Natural killer cell (primary cell): ENCODE results near the gene VPS11. TPM values are rescaled to one million over a fixed set of nuclear protein-coding genes. Genes with fewer than 3 reads are reported as not detected.

Experiments
- ATAC-seq, 3 donors: fragments of 150-1000 bp in 2 of 3; fragments of 200-7000 bp in 1 of 3; cut with Tn5 transposase; 1 replicate in 1 of 3; 2 replicates in 2 of 3; pipeline ENCODE4 v1.10.0; 2021; ENCODE audit warnings: mild to moderate bottlenecking in 2 of 3, moderate library complexity in 2 of 3
- DNase-seq, 2 donors: peaks; one replicate each; pipeline versions ENCODE4 v3.0.0 to v3.0.0-alpha.2; 2013 to 2021; ENCODE audit warnings: mixed read lengths in 1 of 2
- H3K27ac ChIP-seq: one replicate; pipeline ENCODE4 v1.5.1; 2013; ENCODE audit warnings: mild to moderate bottlenecking, low read length
- H3K27me3 ChIP-seq: one replicate; pipeline ENCODE4 v1.6.1; 2013; ENCODE audit warnings: low read length; ENCODE audit not compliant: control insufficient read depth, insufficient read depth
- H3K36me3 ChIP-seq: one replicate; pipeline ENCODE4 v1.6.1; 2013; ENCODE audit warnings: low read length; ENCODE audit not compliant: control insufficient read depth, insufficient read depth
- H3K4me1 ChIP-seq: one replicate; pipeline ENCODE4 v1.6.1; 2013; ENCODE audit warnings: low read length; ENCODE audit not compliant: control insufficient read depth, insufficient read depth
- H3K4me3 ChIP-seq: one replicate; pipeline ENCODE4 v1.5.1; 2013; ENCODE audit warnings: low read length
- H3K9me3 ChIP-seq: one replicate; pipeline ENCODE4 v1.6.1; 2013; ENCODE audit warnings: low read length; ENCODE audit not compliant: control insufficient read depth, insufficient read depth
- H3K27ac Mint-ChIP-seq, 2 donors: one replicate each; pipeline ENCODE4 v1.8.0; 2022; ENCODE audit warnings: mild to moderate bottlenecking in 2 of 2, mixed read lengths in 2 of 2, moderate library complexity in 1 of 2
- H3K27me3 Mint-ChIP-seq, 2 donors: one replicate each; pipeline ENCODE4 v1.8.0; 2022; ENCODE audit warnings: low read depth in 2 of 2, mixed read lengths in 2 of 2
- H3K36me3 Mint-ChIP-seq: one replicate; pipeline ENCODE4 v1.8.0; 2022; ENCODE audit warnings: mixed read lengths
- H3K4me1 Mint-ChIP-seq, 2 donors: one replicate each; pipeline ENCODE4 v1.8.0; 2022; ENCODE audit warnings: mixed read lengths in 2 of 2
- H3K4me3 Mint-ChIP-seq: one replicate; pipeline ENCODE4 v1.8.0; 2022; ENCODE audit warnings: mild to moderate bottlenecking, moderate library complexity, mixed read lengths
- H3K9me3 Mint-ChIP-seq, 2 donors: one replicate each; pipeline ENCODE4 v1.8.0; 2022; ENCODE audit warnings: mixed read lengths in 2 of 2
- CTCF ChIP-seq: fragments of 200-600 bp; IDR thresholded peaks from one replicate; pipeline ENCODE4 v1.8.0; 2022; ENCODE audit warnings: antibody characterized with exemption
- WGBS: methylation state at CpG from one replicate; pipeline ENCODE4 v1.1.7; 2013; ENCODE audit warnings: missing lambda C conversion rate; ENCODE audit not compliant: insufficient coverage; 5-methylcytosine and 5-hydroxymethylcytosine counted together
- intact Hi-C: fragments of 100-400 bp; cut with micrococcal nuclease; formaldehyde crosslinking; loops from one replicate; pipeline ENCODE4 v1.14.2; 2022
- total RNA-seq, 4 donors: library from RNA; stranded (reverse); fragments of 120-200 nt in 1 of 4; gene quantifications; one replicate each; pipeline versions ENCODE4 v1.2.3 to v1.2.4, GENCODE V29; 2013 to 2022

Gene VPS11
- total RNA-seq, 3 donors from 2014 or later (not counting 1 experiment from before 2014, with no cell fraction given) = 91.4 to 101 (median 91.7) TPM

GRCh38 chr11:119095066-119095880 lies 27.7 kb downstream of the VPS11 start:
- Mint-ChIP-seq H3K4me1 (peaks cover 34 to 43% of the 10 kb centered on the region in 2 donors), H3K4me3 (peak overlapping the region; percentile 91), H3K9me3 (no peaks in the 10 kb centered on the region), H3K27me3 (no peaks in the 10 kb centered on the region), H3K36me3 (peaks cover 7% of the 10 kb centered on the region), H3K27ac (peak overlapping the region; percentile 95 to 96)
- Histone ChIP-seq H3K4me3 (peak overlapping the region; percentile 70), H3K27ac (peak overlapping the region; percentile 84), H3K36me3 (peaks cover 19% of the 10 kb centered on the region), H3K27me3 (no peaks in the 10 kb centered on the region), H3K4me1 (peaks cover 32% of the 10 kb centered on the region), H3K9me3 (no peaks in the 10 kb centered on the region)
- ATAC-seq (peak; percentile 80 to 92 (median 86)), DNase-seq (peak; percentile 99)
- under 1% methylated on average over 76 of the region's 79 CpGs for WGBS
- peak; percentile 3 for TF ChIP-seq CTCF
- intact Hi-C loops = loop anchor here (1.0 to 2.0 kb wide), 6 partner anchors 10 to 166 kb away; partner anchors contain the start of genes HINFP, HYOU1, SLC37A4 and VPS11

- intact Hi-C loops = loop anchor here (2.0 to 5.0 kb wide), 2 partner anchors 15 to 82 kb away; partner anchors contain the start of genes HMBS, RPS25 and TRAPPC4
Measured at GRCh38 chr11:119099711-119100110, 32.1 kb downstream of the VPS11 start.

GRCh38 chr11:119100246-119100970 lies 32.8 kb downstream of the VPS11 start:
- no peaks in the 10 kb centered on the region for H3K9me3 Mint-ChIP-seq
- Histone ChIP-seq H3K4me1 (peaks cover 30% of the 10 kb centered on the region), H3K27me3 (no peaks in the 10 kb centered on the region), H3K9me3 (no peaks in the 10 kb centered on the region), H3K36me3 (peaks cover 17% of the 10 kb centered on the region), H3K27ac (no peak overlapping the region), H3K4me3 (no peak overlapping the region)
- ATAC-seq (no peak), DNase-seq (peak in 1 of 2 donors; percentile 33)
- H3K4me1 Mint-ChIP-seq = peaks cover 32 to 34% of the 10 kb centered on the region in 2 donors
- 67% methylated on average over 11 of the region's 11 CpGs for WGBS
- H3K27ac Mint-ChIP-seq = peak overlapping the region; percentile 61 to 94
- H3K36me3 Mint-ChIP-seq = peaks cover 7% of the 10 kb centered on the region
- H3K4me3 Mint-ChIP-seq = peak overlapping the region; percentile 96
- no peak for TF ChIP-seq CTCF
- intact Hi-C loops = loop anchor here (2.0 to 5.0 kb wide), 2 partner anchors 16 to 83 kb away; partner anchors contain the start of genes HMBS, RPS25 and TRAPPC4
- no peaks in the 10 kb centered on the region for H3K27me3 Mint-ChIP-seq

More at GRCh38 chr11:119099711-119100110, 32.1 kb downstream of the VPS11 start:
- 51% methylated on average over 6 of the region's 6 CpGs for WGBS
- Mint-ChIP-seq H3K27ac (no peak overlapping the region), H3K9me3 (no peaks in the 10 kb centered on the region), H3K27me3 (no peaks in the 10 kb centered on the region), H3K4me3 (peak overlapping the region; percentile 96), H3K4me1 (peaks cover 39% of the 10 kb centered on the region in 2 donors), H3K36me3 (peaks cover 7% of the 10 kb centered on the region)
- H3K4me3 ChIP-seq = no peak overlapping the region
- ATAC-seq (no peak), DNase-seq (no peak)
- no peaks in the 10 kb centered on the region for H3K9me3 ChIP-seq
- H3K27me3 ChIP-seq = no peaks in the 10 kb centered on the region
- no peak for TF ChIP-seq CTCF
- H3K36me3 ChIP-seq = peaks cover 17% of the 10 kb centered on the region
- peaks cover 30% of the 10 kb centered on the region for H3K4me1 ChIP-seq
- no peak overlapping the region for H3K27ac ChIP-seq
